ENCODE results near the gene COMMD8.
"Not testable (repeated sequence)": the region's sequence is repeated elsewhere in the genome, so short reads cannot be mapped to it uniquely, and the experiment has no call there.

Gene COMMD8

GRCh38 chr4:47463235-47463956 lies at the start of gene COMMD8:
TSS of gene COMMD8 (minus strand) at chr4:47463702. CDS start at chr4:47463651, 51 bp downstream.
- DNase-seq = peak; percentile 90 to 91

GRCh38 chr4:47510506-47511143 lies 47.1 kb upstream of the COMMD8 start:
- DNase-seq = peak; percentile 56 to 69

- no peak for DNase-seq
Measured at GRCh38 chr4:47505666-47506065, 42.2 kb upstream of the COMMD8 start.

- no peak for DNase-seq
Measured at GRCh38 chr4:47505147-47505546, 41.6 kb upstream of the COMMD8 start.

- no peak for DNase-seq
Measured at GRCh38 chr4:47500776-47501175, 37.3 kb upstream of the COMMD8 start.

GRCh38 chr4:47499700-47500099 lies 36.2 kb upstream of the COMMD8 start:
- DNase-seq = peak in 1 of 2 experiments; percentile 13

GRCh38 chr4:47498899-47499298 lies 35.4 kb upstream of the COMMD8 start:
- no peak for DNase-seq

GRCh38 chr4:47494124-47494430 lies 30.6 kb upstream of the COMMD8 start:
- no peak for DNase-seq

GRCh38 chr4:47493238-47494123 lies 30.0 kb upstream of the COMMD8 start:
- DNase-seq = no peak

- peak; percentile 44 to 58 for DNase-seq
Measured at GRCh38 chr4:47490550-47490949, 27.0 kb upstream of the COMMD8 start.

GRCh38 chr4:47488706-47489105 lies 25.2 kb upstream of the COMMD8 start:
- DNase-seq = no peak

- DNase-seq = not testable (repeated sequence)
Measured at GRCh38 chr4:47486727-47487126, 23.2 kb upstream of the COMMD8 start.

GRCh38 chr4:47486231-47486673 lies 22.8 kb upstream of the COMMD8 start:
- DNase-seq = peak in 1 of 2 experiments; percentile 28

- no peak for DNase-seq
Measured at GRCh38 chr4:47485768-47486167, 22.3 kb upstream of the COMMD8 start.

- peak; percentile 84 to 86 for DNase-seq
Measured at GRCh38 chr4:47485047-47485692, 21.7 kb upstream of the COMMD8 start, which contains the start of gene ATP10D. TSS of gene ATP10D (plus strand) at chr4:47485275. CDS start at chr4:47512541, 27,266 bp downstream.

GRCh38 chr4:47484168-47484567 lies 20.7 kb upstream of the COMMD8 start:
- no peak for DNase-seq

- DNase-seq = no peak
Measured at GRCh38 chr4:47483745-47484144, 20.2 kb upstream of the COMMD8 start.

- peak in 1 of 2 experiments; percentile 19 for DNase-seq
Measured at GRCh38 chr4:47482326-47482725, 18.8 kb upstream of the COMMD8 start.

- no peak for DNase-seq
Measured at GRCh38 chr4:47478804-47479203, 15.3 kb upstream of the COMMD8 start.

GRCh38 chr4:47475411-47475810 lies 11.9 kb upstream of the COMMD8 start:
- no peak for DNase-seq

GRCh38 chr4:47474799-47475198 lies 11.3 kb upstream of the COMMD8 start:
- DNase-seq = no peak

- DNase-seq = no peak
Measured at GRCh38 chr4:47473141-47473750, 9.7 kb upstream of the COMMD8 start.

All from AML-193 (cell line).